C4-2B (cell line): ENCODE data around the gene CCM2L.

Source experiments
- H3K27ac ChIP-seq: fragments of 450-650 bp; 2 replicates; pipeline ENCODE4 v1.5.1; 2017
- CTCF ChIP-seq: fragments of 450-650 bp; conservative IDR thresholded peaks from 2 replicates; pipeline ENCODE4 v1.5.1; 2017; ENCODE audit warnings: mild to moderate bottlenecking
- ZFX ChIP-seq: fragments of 450-650 bp; IDR thresholded peaks from 2 replicates; pipeline ENCODE4 v1.6.1; 2017

CCM2L gene

GRCh38 chr20:32019563-32020463, 9.6 kb downstream of the CCM2L start:
- H3K27ac ChIP-seq: no peak overlapping the region
- TF ChIP-seq CTCF (no peak), ZFX (no peak)

DNA sequence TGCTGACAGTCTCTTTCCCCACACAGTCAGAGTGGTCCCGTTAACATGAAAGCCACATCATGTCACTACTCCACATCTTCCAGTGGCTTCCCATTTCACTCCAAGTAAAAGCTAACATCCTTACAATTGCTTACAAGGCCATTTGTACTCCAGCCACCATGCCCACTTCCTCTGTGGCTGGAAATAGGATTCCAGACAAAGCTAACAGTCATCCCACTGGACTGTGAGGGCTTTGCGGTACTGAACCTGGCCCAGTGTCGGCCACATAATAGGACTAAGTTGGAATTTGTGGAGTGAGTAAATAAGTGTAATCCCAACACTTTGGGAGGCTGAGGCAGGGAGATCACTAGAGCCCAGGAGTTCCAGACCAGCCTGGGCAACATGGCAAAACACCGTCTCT, 10.9 kb downstream of the CCM2L start:
- TF ChIP-seq ZFX: no peak
- no peak for TF ChIP-seq CTCF
- H3K27ac ChIP-seq: no peak overlapping the region

DNA sequence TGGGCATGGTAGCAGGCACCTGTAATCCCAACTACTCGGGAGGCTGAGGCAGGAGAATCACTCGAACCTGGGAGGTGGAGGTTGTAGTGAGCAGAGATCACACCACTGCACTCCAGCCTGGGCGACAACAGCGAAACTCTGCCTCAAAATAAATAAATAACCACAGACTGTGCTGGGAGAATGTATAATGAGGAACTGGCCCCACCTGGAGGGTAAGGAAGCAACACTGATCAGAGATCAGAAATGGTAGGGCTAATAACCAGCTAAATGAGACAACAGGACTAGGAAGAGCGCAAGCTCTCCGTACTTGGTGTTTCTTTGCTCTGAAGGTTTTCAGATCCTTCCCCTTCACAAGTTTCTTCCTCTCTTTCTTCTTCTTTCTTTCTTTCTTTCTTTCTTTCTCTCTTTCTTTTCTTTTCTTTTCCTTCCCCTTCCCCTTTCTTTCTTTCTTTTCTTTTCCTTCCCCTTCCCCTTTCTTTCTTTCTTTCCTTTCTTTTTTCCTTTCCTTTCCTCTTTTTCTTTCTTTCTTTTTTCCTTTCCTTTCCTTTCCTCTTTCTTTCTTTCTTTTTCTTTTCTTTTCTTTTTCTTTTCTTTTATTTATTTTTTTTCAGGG, 14.6 kb downstream of the CCM2L start:
- TF ChIP-seq CTCF (no peak), ZFX (no peak)
- no peak overlapping the region for H3K27ac ChIP-seq

- TF ChIP-seq CTCF: no peak
- no peak for TF ChIP-seq ZFX
- H3K27ac ChIP-seq: no peak overlapping the region
Measured at GRCh38 chr20:32027643-32028042, 17.4 kb downstream of the CCM2L start.

- TF ChIP-seq ZFX: no peak
- no peak for TF ChIP-seq CTCF
- H3K27ac ChIP-seq: no peak overlapping the region
Measured at GRCh38 chr20:32028647-32029372, 18.6 kb downstream of the CCM2L start.

DNA sequence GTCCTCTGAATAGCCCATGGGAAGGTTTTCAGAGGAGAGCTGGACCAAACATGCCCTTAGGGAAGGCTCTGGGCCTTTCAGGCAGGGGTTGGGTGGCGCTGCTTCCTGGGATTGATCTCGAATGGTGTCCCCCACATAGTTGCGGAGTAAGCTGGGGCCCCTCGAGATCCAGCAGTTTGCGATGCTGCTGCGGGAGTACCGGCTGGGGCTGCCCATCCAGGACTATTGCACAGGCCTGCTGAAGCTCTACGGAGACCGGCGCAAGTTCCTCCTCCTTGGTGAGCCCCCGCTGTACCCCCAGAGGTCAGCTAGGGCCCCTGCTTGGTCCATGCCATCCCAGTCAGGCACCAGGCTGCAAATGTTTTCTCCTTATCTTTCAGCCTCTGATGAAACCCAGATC, 19.3 kb downstream of the CCM2L start:
- H3K27ac ChIP-seq: no peak overlapping the region
- no peak for TF ChIP-seq ZFX
- no peak for TF ChIP-seq CTCF
